Neural progenitor cell (in vitro differentiated cells): ENCODE data around the gene SPATA9. TPM values are rescaled to one million over a fixed set of nuclear protein-coding genes. Genes with fewer than 3 reads are reported as not detected.
"Not testable (repeated sequence)": the region's sequence is repeated elsewhere in the genome, so short reads cannot be mapped to it uniquely, and the experiment has no call there.

Experiments
- DNase-seq: peaks from one replicate; pipeline ENCODE4 v3.0.0-alpha.2; 2016; ENCODE audit warnings: low spot score
- H2AFZ ChIP-seq: fragments of 200-600 bp; sonication (generic); replicated peaks from 2 replicates; pipeline ENCODE4 v1.6.1; 2016; ENCODE audit warnings: antibody characterized with exemption
- H3F3A ChIP-seq: fragments of 200-600 bp; sonication (generic); 2 replicates; pipeline ENCODE4 v1.6.1; 2016; ENCODE audit warnings: antibody characterized with exemption, low read depth
- H3K27ac ChIP-seq: fragments of 200-600 bp; sonication (generic); 2 replicates; pipeline ENCODE4 v1.5.1; 2016; ENCODE audit warnings: mild to moderate bottlenecking
- H3K27me3 ChIP-seq: fragments of 200-600 bp; sonication (generic); 2 replicates; pipeline ENCODE4 v1.6.1; 2016; ENCODE audit warnings: mild to moderate bottlenecking, moderate library complexity
- H3K36me3 ChIP-seq: fragments of 200-600 bp; sonication (generic); 2 replicates; pipeline ENCODE4 v1.5.1; 2016
- H3K4me1 ChIP-seq: fragments of 200-600 bp; sonication (generic); 2 replicates; pipeline ENCODE4 v1.6.1; 2016; ENCODE audit warnings: mixed run types
- H3K4me2 ChIP-seq: fragments of 200-600 bp; sonication (generic); 2 replicates; pipeline ENCODE4 v1.6.1; 2016
- H3K4me3 ChIP-seq: fragments of 200-600 bp; sonication (generic); 2 replicates; pipeline ENCODE4 v1.5.1; 2016
- H3K79me2 ChIP-seq: fragments of 200-600 bp; sonication (generic); 2 replicates; pipeline ENCODE4 v1.6.1; 2016; ENCODE audit warnings: low read depth
- H3K9ac ChIP-seq: fragments of 200-600 bp; sonication (generic); 2 replicates; pipeline ENCODE4 v1.6.1; 2016
- H3K9me3 ChIP-seq: fragments of 200-600 bp; sonication (generic); 2 replicates; pipeline ENCODE4 v1.5.1; 2016; ENCODE audit warnings: low read depth
- H4K20me1 ChIP-seq: fragments of 200-600 bp; sonication (generic); 2 replicates; pipeline ENCODE4 v1.6.1; 2016; ENCODE audit warnings: low read depth
- H3K27ac Mint-ChIP-seq: 3 replicates; pipeline ENCODE4 v1.8.0; 2021; ENCODE audit warnings: mixed read lengths
- H3K27me3 Mint-ChIP-seq: 2 replicates; pipeline ENCODE4 v1.8.0; 2022; ENCODE audit warnings: low read depth, mild to moderate bottlenecking, inconsistent platforms, moderate library complexity, mixed read lengths; ENCODE audit not compliant: insufficient read depth
- H3K36me3 Mint-ChIP-seq: 3 replicates; pipeline ENCODE4 v1.8.0; 2021; ENCODE audit warnings: mixed read lengths
- H3K4me1 Mint-ChIP-seq: 3 replicates; pipeline ENCODE4 v1.8.0; 2021; ENCODE audit warnings: mixed read lengths
- H3K4me3 Mint-ChIP-seq: 3 replicates; pipeline ENCODE4 v1.8.0; 2021; ENCODE audit warnings: mild to moderate bottlenecking, moderate library complexity, mixed read lengths
- H3K9me3 Mint-ChIP-seq: 3 replicates; pipeline ENCODE4 v1.8.0; 2020; ENCODE audit warnings: mixed read lengths
- CTCF ChIP-seq: fragments of 200-600 bp; sonication (generic); IDR thresholded peaks from 2 replicates; pipeline ENCODE4 v1.5.1; 2017; ENCODE audit warnings: antibody characterized with exemption, mild to moderate bottlenecking
- EZH2 ChIP-seq: fragments of 200-600 bp; sonication (generic); IDR thresholded peaks from 2 replicates; pipeline ENCODE4 v1.6.1; 2017; ENCODE audit warnings: antibody characterized with exemption, mild to moderate bottlenecking, moderate library complexity
- EZH2phosphoT487 ChIP-seq: fragments of 200-600 bp; sonication (generic); IDR thresholded peaks from 2 replicates; pipeline ENCODE4 v1.6.1; 2017; ENCODE audit warnings: antibody characterized with exemption
- total RNA-seq: library from RNA; depleted of rRNA; stranded (reverse); fragments of >200 nt; gene quantifications from 2 replicates; pipeline ENCODE4 v1.2.3, GENCODE V29; 2015; ENCODE audit warnings: low replicate concordance

SPATA9 gene
- total RNA-seq, 1 donor from 2014 or later = not detected

GRCh38 chr5:95638632-95639031, 44.2 kb downstream of the SPATA9 start:
- no peaks in the 10 kb centered on the region for H3K36me3 Mint-ChIP-seq
- no peak overlapping the region for H3K4me3 ChIP-seq
- no peak overlapping the region for H3K9ac ChIP-seq
- no peak overlapping the region for H3K4me2 ChIP-seq
- no peaks in the 10 kb centered on the region for H3K4me1 ChIP-seq
- no peak overlapping the region for H3K4me3 Mint-ChIP-seq
- H3K27me3 Mint-ChIP-seq = peaks cover under 1% of the 10 kb centered on the region
- no peaks in the 10 kb centered on the region for H4K20me1 ChIP-seq
- H3K79me2 ChIP-seq = no peaks in the 10 kb centered on the region
- H2AFZ ChIP-seq = no peak overlapping the region
- H3K9me3 ChIP-seq = no peaks in the 10 kb centered on the region
- H3K27me3 ChIP-seq = no peaks in the 10 kb centered on the region
- no peak for DNase-seq
- no peaks in the 10 kb centered on the region for H3K4me1 Mint-ChIP-seq
- no peaks in the 10 kb centered on the region for H3K9me3 Mint-ChIP-seq
- TF ChIP-seq CTCF (no peak), EZH2phosphoT487 (no peak), EZH2 (no peak)
- no peak overlapping the region for H3K27ac ChIP-seq
- no peak overlapping the region for H3K27ac Mint-ChIP-seq
- H3K36me3 ChIP-seq = no peaks in the 10 kb centered on the region
- H3F3A ChIP-seq = no peaks in the 10 kb centered on the region

GRCh38 chr5:95634081-95634480, 48.7 kb downstream of the SPATA9 start:
- Histone ChIP-seq H3K9me3 (no peaks in the 10 kb centered on the region), H3K4me1 (no peaks in the 10 kb centered on the region), H4K20me1 (no peaks in the 10 kb centered on the region), H3K4me3 (no peak overlapping the region), H2AFZ (no peak overlapping the region), H3K36me3 (no peaks in the 10 kb centered on the region), H3K79me2 (no peaks in the 10 kb centered on the region), H3K27me3 (no peaks in the 10 kb centered on the region), H3K4me2 (no peak overlapping the region), H3F3A (no peaks in the 10 kb centered on the region), H3K27ac (no peak overlapping the region), H3K9ac (no peak overlapping the region)
- H3K4me1 Mint-ChIP-seq = no peaks in the 10 kb centered on the region
- no peak for DNase-seq
- no peaks in the 10 kb centered on the region for H3K9me3 Mint-ChIP-seq
- no peak overlapping the region for H3K27ac Mint-ChIP-seq
- H3K27me3 Mint-ChIP-seq = peaks cover 7% of the 10 kb centered on the region
- no peak overlapping the region for H3K4me3 Mint-ChIP-seq
- no peak for TF ChIP-seq EZH2
- TF ChIP-seq CTCF = no peak
- TF ChIP-seq EZH2phosphoT487 = no peak
- H3K36me3 Mint-ChIP-seq = no peaks in the 10 kb centered on the region

- no peaks in the 10 kb centered on the region for H3K9me3 Mint-ChIP-seq
- Histone ChIP-seq H3K27ac (no peak overlapping the region), H3K4me3 (no peak overlapping the region), H3K9ac (no peak overlapping the region), H3K4me2 (no peak overlapping the region), H3K36me3 (no peaks in the 10 kb centered on the region), H4K20me1 (no peaks in the 10 kb centered on the region), H3K27me3 (no peaks in the 10 kb centered on the region), H3F3A (no peaks in the 10 kb centered on the region), H3K9me3 (no peaks in the 10 kb centered on the region), H3K4me1 (no peaks in the 10 kb centered on the region), H3K79me2 (no peaks in the 10 kb centered on the region), H2AFZ (no peak overlapping the region)
- H3K27me3 Mint-ChIP-seq = peaks cover 7% of the 10 kb centered on the region
- H3K4me1 Mint-ChIP-seq = no peaks in the 10 kb centered on the region
- H3K27ac Mint-ChIP-seq = no peak overlapping the region
- no peak for DNase-seq
- H3K4me3 Mint-ChIP-seq = no peak overlapping the region
- H3K36me3 Mint-ChIP-seq = no peaks in the 10 kb centered on the region
- TF ChIP-seq EZH2 = no peak
- no peak for TF ChIP-seq CTCF
- no peak for TF ChIP-seq EZH2phosphoT487
Measured at GRCh38 chr5:95633671-95634070, 49.1 kb downstream of the SPATA9 start.

- not testable (repeated sequence) for H3K36me3 ChIP-seq
Measured at GRCh38 chr5:95632942-95633341, 49.8 kb downstream of the SPATA9 start.

More at GRCh38 chr5:95632942-95633341, 49.8 kb downstream of the SPATA9 start:
- H3K27me3 Mint-ChIP-seq, H3K9ac ChIP-seq, H3F3A ChIP-seq, H3K4me3 Mint-ChIP-seq, H3K27ac ChIP-seq, H4K20me1 ChIP-seq, H3K9me3 Mint-ChIP-seq, H3K4me2 ChIP-seq, H2AFZ ChIP-seq, H3K9me3 ChIP-seq, H3K4me1 ChIP-seq, H3K27ac Mint-ChIP-seq, H3K36me3 Mint-ChIP-seq, H3K4me1 Mint-ChIP-seq, H3K79me2 ChIP-seq, DNase-seq, H3K27me3 ChIP-seq, H3K4me3 ChIP-seq: not testable (repeated sequence)
